Measurements from ENCODE around the gene HTT.

- TF ChIP-seq CTCF (conservative IDR thresholded peaks at IDR 0.05; ENCODE audit: low read depth, low read length) (no peak), EZH2 (IDR thresholded peaks at IDR 0.05; ENCODE audit: borderline replicate concordance, low read depth, low read length, poor library complexity, severe bottlenecking) (no peak)
Observed at GRCh38 chr4:3248811-3249661, 174.6 kb downstream of the HTT start, which contains the start of gene MSANTD1.
